H1 (cell line): ENCODE results near the gene GOLGA8J.

ENCODE experiments used
- ATF2 ChIP-seq: IDR thresholded peaks from 2 replicates; pipeline ENCODE4 v1.6.1; 2012; ENCODE audit warnings: low read length, inconsistent platforms
- ATF3 ChIP-seq: IDR thresholded peaks from 2 replicates; pipeline ENCODE4 v1.6.1; 2011; ENCODE audit warnings: low read depth, mild to moderate bottlenecking, low read length; ENCODE audit not compliant: insufficient read depth
- BACH1 ChIP-seq: IDR thresholded peaks from 2 replicates; pipeline ENCODE4 v1.6.1; 2012; ENCODE audit warnings: low read length, improper control_type of control experiment
- CBX5 ChIP-seq: fragments of 300-800, 300-1000 bp; sonication (generic); IDR thresholded peaks from 2 replicates; pipeline ENCODE4 v1.7.1; 2016; ENCODE audit warnings: antibody characterized with exemption, low read length, low read depth
- CBX8 ChIP-seq: fragments of 300-800, 300-1000 bp; sonication (generic); IDR thresholded peaks from 2 replicates; pipeline ENCODE4 v1.7.1; 2016; ENCODE audit warnings: low read depth, low read length, borderline replicate concordance
- CTCF ChIP-seq, 3 experiments: IDR thresholded peaks; 1 replicate in 2 of 3; 2 replicates in 1 of 3; pipeline versions ENCODE4 v1.5.1 to v1.6.1; 2011; ENCODE audit warnings: low read length in 3 of 3, mild to moderate bottlenecking in 3 of 3, inconsistent platforms in 2 of 3, low read depth in 1 of 3, moderate library complexity in 1 of 3; ENCODE audit not compliant: insufficient read depth in 1 of 3; ENCODE audit errors: control extremely low read depth in 1 of 3
- EP300 ChIP-seq, 2 experiments: IDR thresholded peaks; 1 replicate in 1 of 2; 2 replicates in 1 of 2; pipeline ENCODE4 v1.6.1; 2011 to 2012; ENCODE audit warnings: low read depth in 2 of 2, low read length in 2 of 2, mild to moderate bottlenecking in 2 of 2, borderline replicate concordance in 1 of 2, inconsistent platforms in 1 of 2, moderate library complexity in 1 of 2
- POLR2AphosphoS5 ChIP-seq: IDR thresholded peaks from 2 replicates; pipeline ENCODE4 v1.6.1; 2011; ENCODE audit warnings: low read depth, low read length
- RAD21 ChIP-seq, 2 experiments: IDR thresholded peaks in 1 of 2; conservative IDR thresholded peaks in 1 of 2; 2 replicates each; pipeline ENCODE4 v1.6.1; 2011; ENCODE audit warnings: low read depth in 2 of 2, low read length in 2 of 2, improper control_type of control experiment in 1 of 2, inconsistent platforms in 1 of 2, mild to moderate bottlenecking in 1 of 2, moderate library complexity in 1 of 2
- SIX5 ChIP-seq: IDR thresholded peaks from 2 replicates; pipeline ENCODE4 v1.6.1; 2011; ENCODE audit warnings: mild to moderate bottlenecking, low read depth, low read length
- SP1 ChIP-seq: IDR thresholded peaks from 2 replicates; pipeline ENCODE4 v1.6.1; 2011; ENCODE audit warnings: low read depth, low read length
- TBP ChIP-seq: IDR thresholded peaks from 2 replicates; pipeline ENCODE4 v1.6.1; 2011; ENCODE audit warnings: low read depth, low read length, improper control_type of control experiment
- ZNF274 ChIP-seq: IDR thresholded peaks from 2 replicates; pipeline ENCODE4 v1.7.0; 2012; ENCODE audit warnings: low read length, borderline replicate concordance; ENCODE audit errors: extremely low read depth

GRCh38 chr15:30033211-30033610 lies 49.5 kb upstream of the GOLGA8J start:
- TF ChIP-seq ATF3 = no peak
- TF ChIP-seq ZNF274 = no peak
- TF ChIP-seq SP1 = no peak
- no peak for TF ChIP-seq CTCF (IDR thresholded peaks at IDR 0.05; ENCODE audit: control extremely low read depth in 1 of 3, insufficient read depth in 1 of 3, low read depth in 1 of 3, low read length in 3 of 3)
- TF ChIP-seq EP300 (IDR thresholded peaks at IDR 0.05; ENCODE audit: borderline replicate concordance in 1 of 2, low read depth in 2 of 2, low read length in 2 of 2) = no peak
- TF ChIP-seq CBX5 = no peak
- no peak for TF ChIP-seq BACH1
- no peak for TF ChIP-seq RAD21 (IDR thresholded peaks at IDR 0.05 in 1 of 2, conservative IDR thresholded peaks at IDR 0.05 in 1 of 2; ENCODE audit: low read depth in 2 of 2, low read length in 2 of 2)
- TF ChIP-seq TBP = no peak
- TF ChIP-seq SIX5 = no peak
- TF ChIP-seq POLR2AphosphoS5 = no peak
- no peak for TF ChIP-seq CBX8
- TF ChIP-seq ATF2 = no peak
